CD4-positive, alpha-beta T cell treated with Interleukin-4 for 1 hour (primary cell): Measurements from ENCODE around the gene ZDHHC1.

Experiments
- DNase-seq, 2 donors: peaks; one replicate each; pipeline ENCODE4 v3.0.0-alpha.2; 2020 to 2022

ZDHHC1 gene

GRCh38 chr16:67346341-67346740 is 69.9 kb downstream of the ZDHHC1 start:
- no peak for DNase-seq

DNA sequence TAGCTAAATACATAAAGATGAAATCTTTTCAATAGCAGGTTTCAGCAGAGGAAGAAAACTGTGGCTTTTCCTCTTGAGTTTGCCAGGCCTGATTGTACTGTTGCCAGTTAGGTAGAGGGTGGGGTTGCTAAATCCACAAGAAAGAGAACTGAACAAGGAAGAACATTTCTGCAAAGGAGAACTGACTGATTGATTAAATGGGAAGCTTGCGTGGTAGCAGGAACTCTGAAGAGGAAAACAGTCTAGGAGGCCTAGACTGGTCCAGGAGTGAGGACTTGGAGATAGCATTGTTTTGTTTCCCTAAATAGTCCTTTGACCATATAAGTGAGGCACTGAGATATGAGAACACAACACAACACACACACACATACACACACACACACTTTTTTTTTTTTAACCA is 70.9 kb downstream of the ZDHHC1 start:
- DNase-seq = no peak
